Measurements from ENCODE around the gene GRPEL1. TPM values are rescaled to one million over a fixed set of nuclear protein-coding genes. Genes with fewer than 3 reads are reported as not detected.

The GRPEL1 gene
- total and polyA plus RNA-seq, 2 of the 13 experiments (the other 11 are each of a cell fraction or from before 2014, with no cell fraction given) = 32.3 to 141 TPM

- Histone ChIP-seq H3K4me1 (ENCODE audit: insufficient read depth, low read length) (peaks cover 40% of the 10 kb centered on the region), H4K20me1 (ENCODE audit: insufficient read depth, low read length) (0 out of 2 replicates have a peak, but pooled peaks cover 12% of the 10 kb centered on the region), H3K36me3 (replicated peaks in 1 of 2; ENCODE audit: control insufficient read depth in 1 of 2, insufficient read depth in 2 of 2, low read length in 2 of 2) (peaks cover 0 to 3% of the 10 kb centered on the region in 2 experiments; a peak in 2 of 5 replicates), H3K79me2 (ENCODE audit: insufficient read depth, low read length) (peaks cover 53% of the 10 kb centered on the region), H2AFZ (ENCODE audit: low read length) (no peak overlapping the region), H3K9me3 (ENCODE audit: low read length) (no peaks in the 10 kb centered on the region), H3K4me3 (replicated peaks in 1 of 3; ENCODE audit: insufficient read depth in 1 of 3, low read depth in 2 of 3, low read length in 3 of 3) (no peak overlapping the region), H3K27ac (ENCODE audit: extremely low read length, insufficient read depth, low read length) (no peak overlapping the region), H3K4me2 (ENCODE audit: low read depth, low read length) (no peak overlapping the region), H3K9ac (ENCODE audit: insufficient read depth, low read depth, low read length) (no peak overlapping the region), H3K27me3 (ENCODE audit: control insufficient read depth in 1 of 2, insufficient read depth in 2 of 2, low read length in 2 of 2) (peaks cover 0 to 3% of the 10 kb centered on the region in 2 experiments; a peak in 1 of 5 replicates)
- in situ Hi-C loops (cut with HindIII; ENCODE audit: extremely low pct_ligation_motif_present, low pct_unique_long_range_greater_than_20kb) (no loop called here), intact Hi-C loops (cut with micrococcal nuclease; ENCODE audit: unreplicated experiment) (loop anchor here (10.0 kb wide), 1 partner anchor 141 kb away; the partner anchor contains the start of gene TBC1D14)
- ATAC-seq (no peak), DNase-seq (ENCODE audit: low spot score) (no peak), FAIRE-seq (no peak)
- 96% methylated on average over 23 of the region's 23 CpGs for WGBS (ENCODE audit: low lambda C conversion rate)
- ChIA-PET POLR2A (interaction anchor here (0.7 to 5.6 kb wide), 2 partner anchors 12 to 21 kb away, joined by 3 to 64 read pairs; partner anchors contain the start of gene GRPEL1), CTCF (ENCODE audit: low intra/inter-chr PET ratio, low total read pairs) (no interaction called here)
- BruUV-seq (replicated peaks) = no TSS peak
- TF ChIP-seq TGIF2 (CRISPR knock-in tag; IDR thresholded peaks at IDR 0.05) (no peak), TOE1 (CRISPR knock-in tag; IDR thresholded peaks at IDR 0.05) (no peak), NFAT5 (CRISPR knock-in tag; IDR thresholded peaks at IDR 0.05) (no peak), GFI1 (CRISPR knock-in tag; IDR thresholded peaks at IDR 0.05; ENCODE audit: borderline replicate concordance) (no peak), RBFOX2 (IDR thresholded peaks at IDR 0.05; ENCODE audit: low read depth, low read length) (no peak), ETV5 (CRISPR knock-in tag; IDR thresholded peaks at IDR 0.05; ENCODE audit: borderline replicate concordance) (no peak), TBX2 (CRISPR knock-in tag; IDR thresholded peaks at IDR 0.05; ENCODE audit: borderline replicate concordance) (no peak), FOXA3 (CRISPR knock-in tag; IDR thresholded peaks at IDR 0.05) (no peak), HDAC1 (CRISPR knock-in tag; IDR thresholded peaks at IDR 0.05) (no peak), PLSCR1 (CRISPR knock-in tag; IDR thresholded peaks at IDR 0.05; ENCODE audit: borderline replicate concordance) (no peak), MLLT10 (CRISPR knock-in tag; IDR thresholded peaks at IDR 0.05) (no peak), RXRA (CRISPR knock-in tag; IDR thresholded peaks at IDR 0.05) (no peak), ATF5 (CRISPR knock-in tag; IDR thresholded peaks at IDR 0.05; ENCODE audit: low read depth) (no peak), IKZF5 (CRISPR knock-in tag; IDR thresholded peaks at IDR 0.05) (no peak), ZNF326 (CRISPR knock-in tag; IDR thresholded peaks at IDR 0.05; ENCODE audit: borderline replicate concordance) (no peak), SIX4 (CRISPR knock-in tag; IDR thresholded peaks at IDR 0.05) (no peak)
These were observed 21.6 kb downstream of the GRPEL1 start for GRCh38 chr4:7045961-7046921.

All from HepG2 (cell line).